B cell (primary cell): ENCODE data around the gene HDAC7. TPM values are rescaled to one million over a fixed set of nuclear protein-coding genes. Genes with fewer than 3 reads are reported as not detected.

Source experiments
- ATAC-seq: fragments of 200-7000 bp; cut with Tn5 transposase; one replicate; pipeline ENCODE4 v1.10.0; 2021; ENCODE audit warnings: low read depth, mild to moderate bottlenecking, moderate number of reproducible peaks, moderate library complexity
- CTCF ChIA-PET: fragments of 350-600 bp; sonication (Branson Sonifier 250); formaldehyde crosslinking; loops from one replicate; lab custom pipeline; 2021; ENCODE audit warnings: antibody characterized with exemption, inconsistent platforms; lab: Charles Lee
- POLR2A ChIA-PET: fragments of 350-600 bp; sonication (Branson Sonifier 250); formaldehyde crosslinking; loops from one replicate; lab custom pipeline; 2021; ENCODE audit warnings: antibody characterized with exemption; lab: Charles Lee
- DNase-seq: peaks from one replicate; pipeline ENCODE4 v3.0.0; 2013
- H2AFZ ChIP-seq: 2 replicates; pipeline ENCODE4 v1.6.1; 2012; ENCODE audit warnings: mild to moderate bottlenecking, low read depth, low read length; ENCODE audit not compliant: insufficient read depth, poor library complexity, severe bottlenecking
- H3K27ac ChIP-seq, 2 donors: 1 replicate in 1 of 2; 2 replicates in 1 of 2; pipeline ENCODE4 v1.5.1; 2012 to 2013; ENCODE audit warnings: low read length in 2 of 2, mild to moderate bottlenecking in 2 of 2, moderate library complexity in 1 of 2
- H3K27me3 ChIP-seq, 4 experiments: fragments of 200-600 bp in 1 of 4; sonication (generic) in 1 of 4; replicated peaks in 1 of 4; 1 replicate in 2 of 4; 2 replicates in 2 of 4; pipeline versions ENCODE4 v1.6.1 to v1.7.0; 2013 to 2016; ENCODE audit warnings: low read length in 3 of 4, mild to moderate bottlenecking in 2 of 4, mixed read lengths in 1 of 4, moderate library complexity in 1 of 4; ENCODE audit not compliant: insufficient read depth in 4 of 4, control insufficient read depth in 3 of 4; ENCODE audit errors: control extremely low read depth in 1 of 4
- H3K36me3 ChIP-seq, 2 experiments: replicated peaks in 1 of 2; 1 replicate in 1 of 2; 2 replicates in 1 of 2; pipeline versions ENCODE4 v1.6.1 to v1.7.1; 2013; ENCODE audit warnings: low read length in 1 of 2; ENCODE audit not compliant: insufficient read depth in 2 of 2, control insufficient read depth in 1 of 2; ENCODE audit errors: control extremely low read depth in 1 of 2, extremely low read depth in 1 of 2
- H3K4me1 ChIP-seq, 2 donors: fragments of 200-600 bp in 1 of 2; sonication (generic) in 1 of 2; 1 replicate in 1 of 2; 2 replicates in 1 of 2; pipeline versions ENCODE4 v1.5.1 to v1.6.1; 2013 to 2017; ENCODE audit warnings: low read length in 2 of 2; ENCODE audit not compliant: control insufficient read depth in 2 of 2, insufficient read depth in 2 of 2
- H3K4me2 ChIP-seq: replicated peaks from 2 replicates; pipeline ENCODE3; 2012; ENCODE audit warnings: mild to moderate bottlenecking, low read depth, low read length; ENCODE audit not compliant: poor library complexity, severe bottlenecking
- H3K4me3 ChIP-seq, 5 experiments: fragments of 200-600 bp in 1 of 5; sonication (generic) in 1 of 5; 1 replicate in 3 of 5; 2 replicates in 2 of 5; pipeline versions ENCODE4 v1.5.1 to v1.7.0; 2011 to 2016; ENCODE audit warnings: low read length in 4 of 5, mild to moderate bottlenecking in 4 of 5, low read depth in 2 of 5, control low read depth in 1 of 5, moderate library complexity in 1 of 5; ENCODE audit not compliant: insufficient read depth in 1 of 5; ENCODE audit errors: control extremely low read depth in 1 of 5, extremely low read depth in 1 of 5
- H3K79me2 ChIP-seq: fragments of 200-600 bp; sonication (generic); one replicate; pipeline ENCODE4 v1.6.0; 2016; ENCODE audit warnings: low read length; ENCODE audit not compliant: control insufficient read depth, insufficient read depth
- H3K9ac ChIP-seq: fragments of 200-600 bp; sonication (generic); 2 replicates; pipeline ENCODE4 v1.6.1; 2017; ENCODE audit warnings: mild to moderate bottlenecking, low read length, moderate library complexity
- H3K9me3 ChIP-seq, 3 donors: one replicate each; pipeline versions ENCODE4 v1.6.1 to v1.7.1; 2013; ENCODE audit warnings: low read length in 2 of 3; ENCODE audit not compliant: control insufficient read depth in 2 of 3, insufficient read depth in 1 of 3; ENCODE audit errors: control extremely low read depth in 1 of 3
- H4K20me1 ChIP-seq: 2 replicates; pipeline ENCODE4 v1.6.0; 2012; ENCODE audit warnings: mild to moderate bottlenecking, low read length; ENCODE audit not compliant: insufficient read depth, control insufficient read depth, poor library complexity, severe bottlenecking
- H3K27ac Mint-ChIP-seq: one replicate; pipeline ENCODE4 v1.8.0; 2021; ENCODE audit warnings: mixed read lengths
- H3K27me3 Mint-ChIP-seq: one replicate; pipeline ENCODE4 v1.8.0; 2021; ENCODE audit warnings: mixed read lengths
- H3K4me1 Mint-ChIP-seq: one replicate; pipeline ENCODE4 v1.8.0; 2021; ENCODE audit warnings: mixed read lengths
- H3K4me3 Mint-ChIP-seq: one replicate; pipeline ENCODE4 v1.8.0; 2021; ENCODE audit warnings: mixed read lengths
- H3K9me3 Mint-ChIP-seq: one replicate; pipeline ENCODE4 v1.8.0; 2022; ENCODE audit warnings: mixed read lengths; ENCODE audit not compliant: insufficient read depth
- CTCF ChIP-seq: fragments of 200-600 bp; IDR thresholded peaks from one replicate; pipeline ENCODE4 v1.8.0; 2022; ENCODE audit warnings: antibody characterized with exemption, mild to moderate bottlenecking
- EZH2 ChIP-seq: IDR thresholded peaks from 2 replicates; pipeline ENCODE4 v1.6.1; 2012; ENCODE audit warnings: borderline replicate concordance, low read depth, mild to moderate bottlenecking, moderate library complexity, low read length; ENCODE audit not compliant: insufficient read depth, poor library complexity, severe bottlenecking
- whole genome bisulfite sequencing: methylation state at CpG from one replicate; pipeline ENCODE4 v1.1.5; 2013; ENCODE audit warnings: missing lambda C conversion rate; ENCODE audit not compliant: insufficient coverage; 5-methylcytosine and 5-hydroxymethylcytosine counted together
- intact Hi-C: fragments of 100-400 bp; cut with micrococcal nuclease; formaldehyde crosslinking; loops from one replicate; pipeline ENCODE4 v1.10.0; 2022
- polyA plus RNA-seq: library from polyadenylated mRNA; depleted of rRNA; stranded (reverse); fragments of >200 nt; gene quantifications from 2 replicates; pipeline ENCODE4 v1.2.3, GENCODE V29; 2012
- total RNA-seq, 2 donors: library from RNA; stranded (reverse); fragments of 120-200 nt in 1 of 2; gene quantifications; 1 replicate in 1 of 2; 2 replicates in 1 of 2; pipeline versions ENCODE4 v1.2.3 to v1.2.4, GENCODE V29; 2013 to 2022

HDAC7 gene
- total and polyA plus RNA-seq, 2 donors (not counting 1 experiment from before 2014, with no cell fraction given): 87.2 to 178 TPM

- Histone ChIP-seq H3K36me3 (no peaks in the 10 kb centered on the region), H3K4me1 (peaks cover 57 to 69% of the 10 kb centered on the region in 2 donors), H3K9me3 (no peaks in the 10 kb centered on the region), H3K79me2 (no peaks in the 10 kb centered on the region), H3K27ac (peak overlapping the region in 1 of 2 donors; percentile 45), H3K4me2 (peak overlapping the region; percentile 97), H4K20me1 (no peaks in the 10 kb centered on the region), H3K4me3 (no peak overlapping the region), H2AFZ (peak overlapping the region; percentile 31), H3K27me3 (no peaks in the 10 kb centered on the region), H3K9ac (no peak overlapping the region)
- H3K27me3 Mint-ChIP-seq: no peaks in the 10 kb centered on the region
- TF ChIP-seq CTCF (no peak), EZH2 (no peak)
- 34% methylated on average over 7 of the region's 7 CpGs for WGBS
- peaks cover 61% of the 10 kb centered on the region for H3K4me1 Mint-ChIP-seq
- H3K27ac Mint-ChIP-seq: peak overlapping the region; percentile 70
- no peak for DNase-seq
- ATAC-seq: no peak
- ChIA-PET POLR2A (interaction anchor here (1.0 to 7.3 kb wide), 4 partner anchors 10 to 75 kb away, joined by 3 to 43 read pairs (median 5); no protein-coding TSS in a partner anchor), CTCF (interaction anchor here (0.7 to 14.1 kb wide), 13 partner anchors 14 to 724 kb away, joined by 3 to 452 read pairs (median 10); partner anchors contain the start of gene SLC48A1)
- no peaks in the 10 kb centered on the region for H3K9me3 Mint-ChIP-seq
- intact Hi-C loops: no loop called here
- H3K4me3 Mint-ChIP-seq: peak overlapping the region; percentile 85
These were observed 62.3 kb downstream of the HDAC7 start for GRCh38 chr12:47757364-47757839.
